GM12891 (cell line): ENCODE results near the gene TSACC.

Experiments used
- POLR2A ChIP-seq: IDR thresholded peaks from 2 replicates; pipeline ENCODE4 v1.6.1; 2011; ENCODE audit warnings: low read depth, low read length, control low read depth
- POLR2AphosphoS5 ChIP-seq: IDR thresholded peaks from 2 replicates; pipeline ENCODE4 v1.6.1; 2011; ENCODE audit warnings: low read depth, low read length, control low read depth
- SPI1 ChIP-seq: IDR thresholded peaks from 2 replicates; pipeline ENCODE4 v1.6.1; 2011; ENCODE audit warnings: low read depth, low read length, control low read depth
- TAF1 ChIP-seq: IDR thresholded peaks from 2 replicates; pipeline ENCODE4 v1.6.1; 2011; ENCODE audit warnings: low read depth, low read length, control low read depth

DNA sequence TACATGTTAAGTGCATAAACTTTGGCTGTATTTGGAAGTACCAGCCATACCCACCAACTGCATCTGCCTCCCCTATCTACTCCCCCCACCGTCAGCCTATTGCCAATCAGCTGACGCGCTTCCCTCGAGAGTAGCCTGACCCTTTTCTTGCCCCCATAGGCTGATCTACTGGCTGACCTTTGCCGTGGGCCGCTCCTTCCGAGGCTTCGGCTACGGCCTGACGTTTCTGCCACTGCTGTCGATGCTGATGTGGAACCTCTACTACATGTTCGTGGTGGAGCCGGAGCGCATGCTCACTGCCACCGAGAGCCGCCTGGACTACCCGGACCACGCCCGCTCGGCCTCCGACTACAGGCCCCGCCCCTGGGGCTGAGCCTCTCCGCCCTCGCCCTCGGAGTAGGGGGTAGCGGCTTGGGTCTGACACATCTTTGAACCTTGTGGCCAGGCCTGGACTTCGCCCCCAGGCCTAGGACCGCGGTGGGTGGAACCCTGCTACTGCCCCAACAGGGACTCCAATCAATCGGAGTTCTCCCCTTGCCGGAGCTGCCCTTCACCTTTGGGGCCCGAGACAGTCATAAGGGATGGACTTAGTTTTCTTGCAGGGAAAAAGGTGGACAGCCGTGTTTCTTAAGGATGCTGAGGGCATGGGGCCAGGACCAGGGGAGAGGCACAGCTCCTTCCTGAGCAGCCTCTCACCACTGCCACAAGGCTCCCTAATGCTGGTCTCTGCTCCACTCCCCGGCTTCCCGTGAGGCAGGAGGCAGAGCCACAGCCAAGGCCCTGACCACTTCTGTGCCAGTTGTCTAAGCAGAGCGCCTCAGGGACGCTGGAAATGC is 46.9 kb upstream of the TSACC start:
- no peak for TF ChIP-seq POLR2A
- TF ChIP-seq POLR2AphosphoS5 = no peak
- TF ChIP-seq TAF1 = no peak
- TF ChIP-seq SPI1 = no peak
